H9 (cell line): ENCODE measurements around the gene PEMT. TPM values are rescaled to one million over a fixed set of nuclear protein-coding genes. Genes with fewer than 3 reads are reported as not detected.

Experiments
- DNase-seq: peaks from one replicate; pipeline ENCODE4 v3.0.0-alpha.2; 2017
- H2AFZ ChIP-seq: one replicate; pipeline ENCODE4 v1.6.1; 2013; ENCODE audit warnings: mild to moderate bottlenecking, low read length, control low read depth, moderate library complexity
- H2AK5ac ChIP-seq: 2 replicates; pipeline ENCODE4 v1.6.1; 2013; ENCODE audit warnings: low read length, control low read depth, mixed read lengths; ENCODE audit not compliant: insufficient read length
- H2BK120ac ChIP-seq: one replicate; pipeline ENCODE4 v1.6.1; 2013; ENCODE audit warnings: low read depth, mild to moderate bottlenecking, low read length, control low read depth, inconsistent platforms; ENCODE audit not compliant: poor library complexity, severe bottlenecking
- H2BK12ac ChIP-seq: 2 replicates; pipeline ENCODE4 v1.6.1; 2013; ENCODE audit warnings: low read length, control low read depth, mixed read lengths, low read depth; ENCODE audit not compliant: insufficient read length
- H2BK15ac ChIP-seq: 2 replicates; pipeline ENCODE4 v1.6.1; 2013; ENCODE audit warnings: low read depth, low read length, control low read depth
- H2BK20ac ChIP-seq: one replicate; pipeline ENCODE4 v1.6.1; 2013; ENCODE audit warnings: low read depth, mild to moderate bottlenecking, low read length, control low read depth, inconsistent platforms; ENCODE audit not compliant: poor library complexity, severe bottlenecking
- H2BK5ac ChIP-seq: 2 replicates; pipeline ENCODE4 v1.6.1; 2013; ENCODE audit warnings: low read length, control low read depth, mixed read lengths; ENCODE audit not compliant: insufficient read length
- H3K14ac ChIP-seq: 2 replicates; pipeline ENCODE4 v1.6.1; 2013; ENCODE audit warnings: low read length, control low read depth; ENCODE audit not compliant: insufficient read depth
- H3K18ac ChIP-seq: 2 replicates; pipeline ENCODE4 v1.6.1; 2013; ENCODE audit warnings: low read depth, mild to moderate bottlenecking, mixed read lengths, low read length, control low read depth; ENCODE audit not compliant: insufficient read length
- H3K23ac ChIP-seq: 2 replicates; pipeline ENCODE4 v1.6.1; 2013; ENCODE audit warnings: low read length, control low read depth, mixed read lengths, low read depth; ENCODE audit not compliant: insufficient read length
- H3K23me2 ChIP-seq: 2 replicates; pipeline ENCODE4 v1.6.1; 2013; ENCODE audit warnings: low read depth, mild to moderate bottlenecking, mixed read lengths, low read length, control low read depth; ENCODE audit not compliant: insufficient read length, poor library complexity, severe bottlenecking
- H3K27ac ChIP-seq: 2 replicates; pipeline ENCODE4 v1.5.1; 2013; ENCODE audit warnings: low read length, control low read depth, mixed read lengths, low read depth; ENCODE audit not compliant: insufficient read length
- H3K27me3 ChIP-seq: 2 replicates; pipeline ENCODE4 v1.6.1; 2013; ENCODE audit warnings: low read length, control low read depth, inconsistent platforms; ENCODE audit not compliant: insufficient read depth
- H3K4ac ChIP-seq: 2 replicates; pipeline ENCODE4 v1.6.1; 2013; ENCODE audit warnings: low read depth, mild to moderate bottlenecking, control low read depth, inconsistent platforms, low read length, moderate library complexity
- H3K4me1 ChIP-seq: 2 replicates; pipeline ENCODE4 v1.6.1; 2013; ENCODE audit warnings: low read length, control low read depth, inconsistent platforms; ENCODE audit not compliant: insufficient read depth
- H3K4me2 ChIP-seq: 2 replicates; pipeline ENCODE4 v1.6.1; 2013; ENCODE audit warnings: low read length, control low read depth, mixed read lengths; ENCODE audit not compliant: insufficient read length, insufficient read depth
- H3K56ac ChIP-seq: 2 replicates; pipeline ENCODE4 v1.6.1; 2013; ENCODE audit warnings: low read depth, mild to moderate bottlenecking, mixed read lengths, low read length, control low read depth; ENCODE audit not compliant: insufficient read length
- H3K79me1 ChIP-seq: 2 replicates; pipeline ENCODE4 v1.6.1; 2013; ENCODE audit warnings: low read depth, mild to moderate bottlenecking, moderate library complexity, low read length, control low read depth, inconsistent platforms; ENCODE audit not compliant: insufficient read depth, poor library complexity, severe bottlenecking
- H3K79me2 ChIP-seq: 2 replicates; pipeline ENCODE4 v1.6.1; 2013; ENCODE audit warnings: low read length, control low read depth, inconsistent platforms; ENCODE audit not compliant: insufficient read depth
- H3K9ac ChIP-seq: 2 replicates; pipeline ENCODE4 v1.6.1; 2013; ENCODE audit warnings: low read length, control low read depth, mixed read lengths; ENCODE audit not compliant: insufficient read length; ENCODE audit errors: extremely low read depth
- H3K9me3 ChIP-seq: one replicate; pipeline ENCODE4 v1.6.1; 2013; ENCODE audit warnings: low read depth, low read length, inconsistent platforms; ENCODE audit not compliant: control insufficient read depth
- H3T11ph ChIP-seq: one replicate; pipeline ENCODE4 v1.6.1; 2013; ENCODE audit warnings: mild to moderate bottlenecking, low read length, control low read depth, inconsistent platforms
- H4K20me1 ChIP-seq: one replicate; pipeline ENCODE4 v1.6.1; 2013; ENCODE audit not compliant: control insufficient read depth, insufficient read length, insufficient read depth
- H4K5ac ChIP-seq: 2 replicates; pipeline ENCODE4 v1.6.1; 2013; ENCODE audit warnings: low read depth, mild to moderate bottlenecking, mixed read lengths, low read length, control low read depth; ENCODE audit not compliant: insufficient read length
- H4K8ac ChIP-seq: replicated peaks from 2 replicates; pipeline ENCODE4 v1.6.1; 2013; ENCODE audit warnings: low read length, control low read depth, mixed read lengths, low read depth; ENCODE audit not compliant: insufficient read length
- H4K91ac ChIP-seq: 2 replicates; pipeline ENCODE4 v1.6.1; 2013; ENCODE audit warnings: low read depth, mild to moderate bottlenecking, moderate library complexity, mixed read lengths, low read length, control low read depth; ENCODE audit not compliant: insufficient read length
- H3K27ac Mint-ChIP-seq, 3 experiments: 2 replicates in 2 of 3; 3 replicates in 1 of 3; pipeline ENCODE4 v1.8.0; 2020 to 2021; ENCODE audit warnings: mixed read lengths in 3 of 3, mild to moderate bottlenecking in 1 of 3, moderate library complexity in 1 of 3
- H3K27me3 Mint-ChIP-seq: 2 replicates; pipeline ENCODE4 v1.8.0; 2021; ENCODE audit warnings: low read depth, mild to moderate bottlenecking, moderate library complexity, mixed read lengths
- H3K36me3 Mint-ChIP-seq, 3 experiments: 2 replicates in 2 of 3; 3 replicates in 1 of 3; pipeline ENCODE4 v1.8.0; 2020 to 2021; ENCODE audit warnings: low read depth in 3 of 3, mixed read lengths in 3 of 3; ENCODE audit not compliant: insufficient read depth in 1 of 3
- H3K4me1 Mint-ChIP-seq, 2 experiments: 2 replicates each; pipeline ENCODE4 v1.8.0; 2020; ENCODE audit warnings: mixed read lengths in 2 of 2
- H3K4me3 Mint-ChIP-seq, 2 experiments: 2 replicates in 1 of 2; 3 replicates in 1 of 2; pipeline ENCODE4 v1.8.0; 2020 to 2021; ENCODE audit warnings: mild to moderate bottlenecking in 2 of 2, mixed read lengths in 2 of 2, moderate library complexity in 1 of 2
- H3K9me3 Mint-ChIP-seq, 2 experiments: 2 replicates in 1 of 2; 3 replicates in 1 of 2; pipeline ENCODE4 v1.8.0; 2020; ENCODE audit warnings: mild to moderate bottlenecking in 2 of 2, mixed read lengths in 2 of 2, moderate library complexity in 1 of 2
- CTCF ChIP-seq: fragments of 200-600 bp; sonication (generic); conservative IDR thresholded peaks from 3 replicates; pipeline ENCODE4 v1.8.0; 2021; ENCODE audit warnings: antibody characterized with exemption, mild to moderate bottlenecking
- WGBS: extraction: QIAGEN DNeasy Blood & Tissue Kit; methylation state at CpG from one replicate; pipeline ENCODE4 v1.1.7; 2013; ENCODE audit warnings: missing lambda C conversion rate, low lambda C conversion rate, mixed read lengths; ENCODE audit not compliant: insufficient read length; ENCODE audit errors: extremely low coverage; 5-methylcytosine and 5-hydroxymethylcytosine counted together
- total RNA-seq: library from RNA; stranded (reverse); gene quantifications from 2 replicates; pipeline ENCODE4 v1.2.1, GENCODE V29; 2021

Gene PEMT
- total RNA-seq, 1 experiment from 2014 or later: 63.2 TPM

- TF ChIP-seq CTCF: no peak
- Mint-ChIP-seq H3K4me3 (no peak overlapping the region; a peak in 1 of 5 replicates), H3K27me3 (peaks cover 33% of the 10 kb centered on the region), H3K27ac (no peak overlapping the region), H3K4me1 (peaks cover 33 to 37% of the 10 kb centered on the region in 2 experiments), H3K36me3 (peaks cover 11 to 39% (median 31%) of the 10 kb centered on the region in 3 experiments), H3K9me3 (no peaks in the 10 kb centered on the region)
- Histone ChIP-seq H4K8ac (no peak overlapping the region), H3K56ac (no peak overlapping the region), H3K79me2 (no peaks in the 10 kb centered on the region), H3K23me2 (peaks cover 21% of the 10 kb centered on the region), H2BK120ac (no peak overlapping the region), H4K5ac (no peak overlapping the region), H2BK12ac (no peak overlapping the region), H3K27ac (no peak overlapping the region), H3K9ac (no peak overlapping the region), H3K4me1 (peaks cover 3% of the 10 kb centered on the region; the same call in 1 of the 2 replicates), H4K91ac (no peak overlapping the region), H3K4me2 (no peak overlapping the region), H3K27me3 (peaks cover 8% of the 10 kb centered on the region; the same call in 1 of the 2 replicates), H3K79me1 (no peaks in the 10 kb centered on the region), H3T11ph (no peak overlapping the region), H3K18ac (no peak overlapping the region), H3K23ac (no peak overlapping the region), H2BK20ac (no peak overlapping the region), H2BK5ac (no peak overlapping the region), H2AFZ (no peak overlapping the region), H2AK5ac (no peak overlapping the region), H3K14ac (no peak overlapping the region), H4K20me1 (no peaks in the 10 kb centered on the region), H3K9me3 (no peaks in the 10 kb centered on the region), H3K4ac (no peak overlapping the region), H2BK15ac (no peak overlapping the region)
- no CpG with 5 or more reads among the region's 9 CpGs for WGBS
- DNase-seq: no peak
Observed at GRCh38 chr17:17492571-17492970, 98.9 kb downstream of the PEMT start.
